AG09319 (cell line): ENCODE measurements around the gene CHST10.

ENCODE experiments used
- DNase-seq: peaks from one replicate; pipeline ENCODE4 v3.0.0-alpha.2; 2010; ENCODE audit warnings: low read depth; ENCODE audit errors: extremely low read depth
- CTCF ChIP-seq: IDR thresholded peaks from 2 replicates; pipeline ENCODE4 v1.5.1; 2011; ENCODE audit warnings: low read depth, mild to moderate bottlenecking, inconsistent platforms, low read length, moderate library complexity

Gene CHST10

GRCh38 chr2:100401268-100401667 lies 16.2 kb downstream of the CHST10 start:
- TF ChIP-seq CTCF: no peak
- no peak for DNase-seq

DNA sequence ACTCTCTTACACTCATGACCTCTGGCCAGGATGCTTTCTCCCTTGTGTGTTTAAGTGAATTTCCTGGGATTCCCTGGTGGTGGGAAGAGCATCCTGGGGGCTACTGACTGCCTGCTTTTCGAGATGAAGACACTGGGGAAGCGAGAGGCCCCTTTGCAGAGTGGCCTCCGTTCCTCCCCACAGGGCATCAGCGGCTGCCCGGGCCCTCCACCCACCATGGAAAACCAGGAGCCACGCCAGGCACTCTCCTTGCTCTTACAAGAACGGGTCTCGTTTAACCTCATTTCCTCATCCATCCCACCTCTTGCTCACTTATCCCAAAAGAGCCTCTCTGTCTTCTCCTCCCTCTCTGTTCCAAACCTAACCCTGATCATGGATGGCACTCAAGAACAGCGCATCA lies 17.8 kb downstream of the CHST10 start:
- TF ChIP-seq CTCF: no peak
- DNase-seq: no peak

- DNase-seq: no peak
- TF ChIP-seq CTCF: no peak
Measured at GRCh38 chr2:100397976-100398375, 19.5 kb downstream of the CHST10 start.

DNA sequence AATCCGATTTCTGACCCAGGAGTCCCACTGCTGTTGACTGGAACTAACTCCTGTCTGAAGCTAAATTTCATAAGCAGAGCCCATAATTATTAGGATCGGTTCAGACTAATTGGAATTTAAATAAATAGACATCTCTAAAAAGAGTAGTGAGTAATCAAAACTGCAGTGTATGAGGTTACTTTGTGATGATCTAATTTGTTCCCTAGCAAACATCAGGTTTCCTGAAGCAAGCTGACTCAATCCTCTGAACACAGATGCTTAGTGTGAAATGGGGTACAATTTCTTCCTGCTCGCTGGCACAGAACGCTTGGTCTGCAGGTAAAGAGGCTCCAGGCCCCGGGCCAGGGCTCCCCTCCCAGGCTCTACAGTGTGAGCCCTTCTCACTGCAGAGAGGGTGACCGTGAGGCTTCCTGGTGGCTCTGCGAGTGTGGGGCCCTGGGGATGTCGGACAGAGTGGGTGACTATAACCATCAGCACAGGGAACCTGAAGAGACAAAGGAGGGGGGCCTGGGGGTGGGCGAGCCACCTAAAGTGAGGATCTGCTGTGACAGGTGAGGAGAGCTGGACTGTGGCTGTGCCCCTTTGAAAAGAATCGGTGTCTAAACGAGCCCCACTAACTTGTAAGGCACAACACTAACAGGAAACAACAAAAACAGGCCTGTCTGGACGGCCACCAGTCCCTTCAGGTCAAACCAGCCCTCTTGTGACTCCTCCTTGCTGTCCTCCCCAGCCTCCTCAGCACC lies 20.2 kb downstream of the CHST10 start:
- no peak for DNase-seq
- TF ChIP-seq CTCF: no peak

DNA sequence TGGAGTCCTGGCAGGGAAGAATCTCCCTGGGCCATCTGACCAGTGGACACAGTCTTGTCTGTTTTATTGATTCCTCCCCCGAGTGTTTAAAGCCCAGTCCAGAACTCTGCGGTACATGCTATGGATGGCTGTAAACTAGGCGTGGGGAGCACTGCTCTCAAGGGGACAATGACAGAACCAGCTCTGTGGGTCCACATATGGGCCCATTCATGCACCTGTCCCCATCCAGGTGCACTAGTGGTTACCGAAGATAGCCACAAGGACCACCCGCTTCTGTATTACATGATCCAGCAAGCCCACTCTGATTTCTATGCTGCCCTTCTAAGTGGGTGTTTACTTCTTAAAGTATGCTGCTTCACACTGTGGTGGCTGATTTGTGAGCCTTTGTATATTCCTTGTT lies 21.0 kb downstream of the CHST10 start:
- TF ChIP-seq CTCF: no peak

GRCh38 chr2:100395532-100396350 lies 21.7 kb downstream of the CHST10 start:
- DNase-seq: no peak
- no peak for TF ChIP-seq CTCF

More for the DNA sequence above, 21.0 kb downstream of the CHST10 start:
- no peak for DNase-seq

DNA sequence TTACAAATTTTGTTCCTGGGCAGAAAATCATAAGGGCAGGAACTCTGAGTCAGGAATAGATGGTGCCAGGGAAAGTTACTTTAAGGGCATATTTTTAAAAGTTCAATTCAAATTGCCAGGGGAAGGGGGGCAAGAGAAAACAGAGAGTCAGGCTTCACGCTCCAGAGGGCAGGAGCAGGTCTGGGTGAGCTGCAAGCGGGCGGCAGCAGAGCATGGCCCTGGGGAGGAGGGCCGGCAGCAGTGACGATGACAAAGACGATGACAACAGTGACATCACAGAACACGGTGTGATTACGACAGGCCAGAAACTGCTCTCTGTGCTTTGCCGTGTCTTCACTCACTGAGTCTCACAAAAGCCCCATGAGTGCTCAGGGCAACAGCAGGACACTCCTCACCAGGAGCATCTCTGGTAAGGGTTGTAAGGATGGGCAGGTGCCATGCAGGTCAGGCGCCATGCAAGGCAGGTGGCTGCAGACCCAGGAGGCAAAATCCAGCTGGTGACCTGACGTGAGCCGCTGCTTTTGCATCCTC lies 23.3 kb downstream of the CHST10 start:
- no peak for DNase-seq
- no peak for TF ChIP-seq CTCF
